Measurements from ENCODE around the gene GFOD1.

The GFOD1 gene

DNA sequence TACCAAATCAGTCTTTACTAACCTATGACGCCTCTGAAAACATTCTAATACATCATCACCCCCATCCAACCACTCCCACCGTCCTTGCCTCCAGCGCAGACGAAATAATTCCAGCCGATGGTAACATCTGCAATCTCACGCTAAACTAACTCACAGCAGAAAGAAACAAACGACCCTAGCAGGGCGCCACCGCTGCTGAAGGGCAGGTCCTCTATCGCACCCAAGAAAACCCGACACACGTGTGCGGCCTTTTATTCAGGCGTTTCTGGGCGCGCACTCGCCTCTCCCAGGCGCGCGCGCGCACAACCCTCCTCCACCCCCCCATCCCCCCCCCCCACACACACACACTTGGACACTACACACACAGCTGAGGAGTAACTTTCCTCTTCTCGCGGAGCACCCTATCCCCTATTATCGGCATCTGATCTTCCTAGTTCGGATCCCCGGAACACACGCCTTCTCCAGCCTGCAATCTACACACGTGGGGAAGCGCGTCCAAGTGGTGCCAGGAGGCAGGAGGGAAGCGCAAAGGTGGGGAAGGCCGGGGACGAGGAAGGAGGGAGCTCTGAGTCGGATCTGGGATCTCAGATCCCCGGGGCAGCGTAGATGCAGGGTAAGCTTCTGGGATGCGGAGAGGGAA lies 1.4 kb downstream of the GFOD1 start:
- no peak for DNase-seq

DNA sequence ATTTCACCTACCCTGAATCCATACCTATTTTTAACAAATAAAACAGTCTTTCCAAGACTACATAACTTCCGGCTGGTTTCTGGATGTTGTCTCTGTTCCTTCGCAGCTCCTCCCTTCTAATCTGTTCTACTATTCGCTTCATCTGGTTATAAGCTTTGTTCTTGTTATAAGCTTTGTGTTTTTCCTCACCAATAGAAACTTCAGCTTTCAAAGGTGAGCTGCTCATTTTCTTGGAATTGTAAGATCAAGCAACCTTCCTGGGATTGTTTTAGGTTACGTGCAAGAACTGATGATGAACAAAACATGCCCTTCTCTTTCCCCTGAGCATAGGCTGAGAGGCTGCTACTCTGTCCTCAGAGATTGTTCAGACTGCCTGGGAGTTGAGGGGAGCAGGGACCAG lies 2.1 kb downstream of the GFOD1 start:
- DNase-seq: no peak

GRCh38 chr6:13484827-13485226 lies 2.6 kb downstream of the GFOD1 start:
- no peak for DNase-seq

DNA sequence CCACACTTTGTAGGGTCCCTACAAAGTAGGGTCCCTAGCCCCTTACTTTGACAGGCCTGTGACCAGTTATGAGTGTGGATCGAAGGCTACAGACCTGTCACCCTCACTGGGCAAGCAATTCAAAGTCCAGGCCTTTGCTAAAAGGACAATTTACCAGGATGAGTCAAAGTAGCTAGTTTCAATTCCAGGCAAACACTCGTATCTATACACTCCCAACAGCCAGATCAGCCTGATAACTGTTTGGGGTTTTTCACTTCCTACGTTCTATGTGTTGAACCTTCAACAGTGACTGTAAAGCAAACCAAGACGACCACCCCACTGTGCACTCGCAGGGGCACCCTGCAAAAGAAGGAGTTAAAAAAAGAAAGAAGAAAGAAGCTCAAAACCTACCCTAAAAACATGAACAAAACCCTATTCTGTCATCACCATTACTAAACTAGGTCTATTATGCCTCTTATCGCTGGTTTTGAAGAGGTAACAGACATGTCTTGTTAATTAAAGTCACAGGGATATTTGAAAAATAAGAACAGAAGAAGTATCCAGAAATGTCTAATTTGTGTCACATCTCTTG lies 3.2 kb downstream of the GFOD1 start:
- DNase-seq: no peak

DNA sequence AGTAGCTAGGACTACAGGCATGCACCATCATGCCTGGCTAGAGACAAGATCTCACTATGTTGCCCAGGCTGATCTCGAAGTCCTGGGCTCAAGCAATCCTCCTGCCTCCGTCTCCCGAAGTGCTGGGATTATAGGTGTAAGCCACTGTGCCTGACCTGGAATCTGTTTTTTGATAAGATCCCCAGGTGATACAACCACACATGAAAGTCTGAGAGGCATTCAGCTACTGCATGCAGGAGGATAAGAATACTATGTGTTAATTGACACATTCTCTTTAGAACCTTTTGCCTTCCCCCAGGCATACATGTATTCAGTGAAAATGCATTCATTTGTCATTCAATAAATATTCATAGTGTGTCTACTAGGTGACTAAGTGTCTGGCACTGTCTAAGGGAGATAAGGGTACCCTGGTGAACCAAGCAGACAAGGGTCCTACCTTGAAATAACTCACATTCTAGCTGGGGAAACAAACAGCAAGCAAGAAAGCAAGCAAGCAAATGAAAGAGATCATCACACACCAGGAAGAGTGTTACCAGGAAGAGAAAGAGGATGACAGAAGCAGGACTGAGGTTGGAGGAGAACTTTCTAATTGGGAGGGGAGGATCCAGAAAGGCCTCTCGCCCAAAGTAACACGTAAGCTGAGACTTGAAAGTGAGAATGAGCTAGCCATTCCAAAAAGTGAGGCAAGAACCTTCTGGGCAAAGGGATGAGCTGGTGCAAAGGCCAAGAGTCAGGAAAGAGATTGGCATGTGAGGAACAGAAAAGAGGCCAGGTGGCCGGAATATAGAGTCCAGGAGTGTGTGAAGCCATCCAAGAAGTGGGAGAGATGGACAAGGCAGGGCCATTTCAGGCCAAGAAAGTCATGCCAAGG lies 6.5 kb downstream of the GFOD1 start:
- no peak for DNase-seq

DNA sequence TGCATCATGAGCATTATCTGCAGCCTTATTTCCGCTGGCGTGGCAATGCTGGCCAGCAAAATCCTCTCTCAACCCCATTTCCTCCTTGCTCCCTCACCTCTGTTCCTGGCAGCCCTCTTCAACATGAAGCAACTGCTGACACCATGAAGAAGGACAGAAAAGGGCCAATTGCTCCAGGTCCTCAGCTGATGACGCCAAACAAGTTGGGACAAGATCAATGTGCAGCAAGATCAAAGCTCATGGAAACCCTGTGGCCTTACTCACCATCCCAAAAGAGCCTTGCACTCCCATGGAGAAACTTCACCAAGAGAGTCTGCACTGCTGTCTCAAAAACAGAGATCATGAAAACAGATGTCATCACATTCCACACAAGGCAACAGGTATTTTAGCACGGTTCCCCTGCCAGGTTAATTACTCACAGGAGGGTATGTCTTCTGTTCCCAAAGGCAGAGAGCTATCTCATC lies 7.4 kb downstream of the GFOD1 start:
- no peak for DNase-seq

DNA sequence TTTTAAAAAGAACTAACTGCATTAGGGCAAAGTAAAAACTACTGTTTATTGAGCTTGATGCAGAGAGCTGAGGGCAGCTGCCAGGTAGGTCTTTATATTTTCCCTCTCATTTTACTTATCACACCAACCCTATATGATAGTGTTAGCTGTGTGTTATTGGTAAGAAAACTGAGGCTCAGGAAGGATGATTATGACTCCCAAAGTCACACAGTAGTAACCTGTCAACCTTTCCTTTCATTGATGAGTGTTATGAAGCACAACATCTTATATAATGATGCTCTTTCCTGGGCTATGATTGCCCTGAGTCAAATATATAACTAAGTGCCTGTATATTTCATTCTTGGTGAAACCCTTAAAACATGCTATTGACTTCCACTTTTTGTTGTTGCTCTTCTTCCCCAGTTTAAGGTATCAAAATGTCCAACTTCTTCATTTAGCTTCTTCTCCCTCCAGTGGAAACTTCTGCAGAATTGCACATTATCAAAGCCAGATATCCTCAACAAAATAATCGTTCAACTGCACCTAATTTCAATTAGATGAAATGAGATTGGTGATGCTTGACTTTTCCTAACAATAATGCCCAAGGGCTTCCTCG lies 8.1 kb downstream of the GFOD1 start:
- DNase-seq: no peak

- DNase-seq: no peak
Observed at GRCh38 chr6:13478525-13478966, 8.9 kb downstream of the GFOD1 start.

DNA sequence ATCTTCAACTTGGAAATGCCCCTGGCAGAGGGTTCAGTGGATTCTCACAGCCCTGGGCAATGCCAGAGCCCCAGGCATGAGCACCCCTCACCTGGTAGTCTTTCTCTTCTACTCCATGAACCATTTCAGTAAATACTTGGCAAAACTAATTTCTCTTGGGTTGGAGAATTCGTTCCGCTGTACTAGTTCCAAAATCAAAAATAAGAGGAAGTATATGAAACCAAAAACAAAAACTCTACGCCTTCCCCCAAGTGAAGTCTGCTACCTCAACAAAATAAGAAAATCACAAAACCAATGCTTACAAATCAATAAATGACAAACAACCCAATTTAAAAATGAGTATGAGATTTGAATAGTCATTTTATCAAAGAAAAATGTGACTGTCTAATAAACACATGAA lies 12.6 kb downstream of the GFOD1 start:
- no peak for DNase-seq

DNA sequence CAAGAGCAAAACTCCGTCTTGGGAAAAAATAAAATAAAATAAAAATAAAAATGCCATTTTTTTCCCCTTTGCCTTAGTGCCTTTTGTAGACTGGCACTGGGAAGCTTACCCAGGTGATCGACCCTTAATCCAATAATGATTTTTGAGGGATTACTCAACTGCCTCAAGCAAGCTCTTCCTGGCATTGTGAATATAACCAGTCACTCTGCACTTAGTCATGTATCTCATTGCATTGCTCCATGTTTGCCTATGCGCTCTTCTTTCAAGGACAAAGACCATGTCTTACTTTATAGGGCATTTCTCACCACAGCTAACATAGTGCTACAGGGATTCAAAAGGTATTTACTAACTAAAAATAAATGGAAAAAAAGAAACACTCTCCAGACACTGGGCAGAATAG lies 13.0 kb downstream of the GFOD1 start:
- no peak for DNase-seq

GRCh38 chr6:13473768-13474165 lies 13.6 kb downstream of the GFOD1 start:
- no peak for DNase-seq

GRCh38 chr6:13472976-13473767 lies 14.2 kb downstream of the GFOD1 start:
- no peak for DNase-seq

- no peak for DNase-seq
Observed at GRCh38 chr6:13472099-13472498, 15.3 kb downstream of the GFOD1 start.

- DNase-seq: no peak
Observed at GRCh38 chr6:13471184-13471583, 16.2 kb downstream of the GFOD1 start.

- DNase-seq: no peak
Observed at GRCh38 chr6:13470238-13471140, 16.9 kb downstream of the GFOD1 start.

GRCh38 chr6:13469693-13470092 lies 17.7 kb downstream of the GFOD1 start:
- no peak for DNase-seq

DNA sequence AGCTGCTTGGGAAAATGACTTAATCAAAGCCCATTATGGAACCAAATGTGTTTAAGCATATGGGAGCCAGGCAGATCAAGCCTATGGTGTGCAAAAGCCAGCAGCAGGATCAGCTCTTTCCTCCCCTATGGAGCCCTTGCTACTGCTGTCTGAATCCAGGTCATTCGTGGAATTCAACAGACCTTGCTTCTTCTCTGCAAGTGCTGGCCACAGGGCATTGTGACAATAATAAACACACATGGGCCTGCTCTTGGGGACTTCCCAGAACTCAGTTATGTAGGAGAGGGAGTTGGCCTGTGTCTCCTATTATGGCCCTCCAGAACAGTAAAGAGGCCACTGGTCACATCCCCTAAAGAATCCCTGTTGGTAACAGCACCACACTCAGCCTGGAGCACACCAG lies 18.6 kb downstream of the GFOD1 start:
- no peak for DNase-seq

- no peak for DNase-seq
Observed at GRCh38 chr6:13467216-13467600, 20.2 kb downstream of the GFOD1 start.

- no peak for DNase-seq
Observed at GRCh38 chr6:13466304-13467215, 20.8 kb downstream of the GFOD1 start.

DNA sequence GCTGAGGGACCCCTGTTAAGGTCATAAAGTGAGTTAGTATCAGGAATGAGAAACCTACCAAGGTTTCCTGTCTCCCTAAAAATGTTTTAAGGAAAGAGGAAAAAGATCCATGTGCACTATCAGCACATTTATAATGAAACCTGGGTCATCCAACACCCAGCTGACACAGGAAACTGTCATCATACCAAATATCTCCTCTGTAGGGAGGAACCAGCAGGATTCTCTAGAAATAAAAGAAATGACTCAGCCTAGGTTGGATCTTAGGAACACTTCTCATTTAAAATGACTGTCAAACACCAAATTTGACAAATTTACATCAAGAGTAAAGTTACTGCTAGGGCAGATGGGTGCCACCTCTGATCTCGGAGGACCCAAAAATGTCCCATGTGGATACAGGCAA lies 21.7 kb downstream of the GFOD1 start:
- DNase-seq: no peak

GRCh38 chr6:13463941-13464340 lies 23.5 kb downstream of the GFOD1 start:
- DNase-seq: no peak

All from NCI-H1436 treated with DMSO at 0.1 percent for 48 hours (cell line).